Gastrocnemius medialis (tissue), 4 donors: ENCODE data around the gene SEC31B.

ENCODE experiments used
- POLR2A ChIP-seq, 2 donors: fragments of 450-650 bp; IDR thresholded peaks; one replicate each; pipeline ENCODE4 v1.6.1; 2017; ENCODE audit warnings: antibody characterized with exemption in 2 of 2, mild to moderate bottlenecking in 2 of 2, moderate library complexity in 2 of 2
- TF ChIP-seq, protein P1 (sequence below), 5 experiments: fragments of 450-650 bp in 3 of 5; fragments of 200-600 bp in 2 of 5; sonication (generic) in 2 of 5; IDR thresholded peaks in 4 of 5; conservative IDR thresholded peaks in 1 of 5; 1 replicate in 4 of 5; 2 replicates in 1 of 5; pipeline ENCODE4 v1.5.1; 2016 to 2019; ENCODE audit warnings: antibody characterized with exemption in 5 of 5, mild to moderate bottlenecking in 3 of 5, moderate library complexity in 3 of 5

DNA sequence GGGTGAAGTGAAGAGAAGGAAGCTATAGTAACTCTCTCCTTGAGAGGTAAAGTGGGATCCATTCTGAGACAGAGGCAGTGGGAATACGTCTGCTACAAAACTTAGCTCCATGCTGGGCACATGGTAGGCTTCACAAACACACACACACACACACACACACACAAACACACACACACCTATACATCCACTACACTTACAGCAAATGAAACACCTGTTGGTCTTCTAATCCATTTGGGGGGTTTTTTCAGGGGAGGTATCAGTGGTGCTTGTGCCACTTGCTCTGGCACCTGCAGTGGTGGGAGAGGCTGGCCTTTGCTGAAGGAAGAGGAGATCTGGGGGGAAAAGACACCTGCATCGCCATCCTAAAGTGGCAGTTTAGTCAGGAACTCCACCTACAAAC, 14.5 kb downstream of the SEC31B start:
- no peak for TF ChIP-seq POLR2A (IDR thresholded peaks at IDR 0.05)
- TF ChIP-seq, protein P1, sequence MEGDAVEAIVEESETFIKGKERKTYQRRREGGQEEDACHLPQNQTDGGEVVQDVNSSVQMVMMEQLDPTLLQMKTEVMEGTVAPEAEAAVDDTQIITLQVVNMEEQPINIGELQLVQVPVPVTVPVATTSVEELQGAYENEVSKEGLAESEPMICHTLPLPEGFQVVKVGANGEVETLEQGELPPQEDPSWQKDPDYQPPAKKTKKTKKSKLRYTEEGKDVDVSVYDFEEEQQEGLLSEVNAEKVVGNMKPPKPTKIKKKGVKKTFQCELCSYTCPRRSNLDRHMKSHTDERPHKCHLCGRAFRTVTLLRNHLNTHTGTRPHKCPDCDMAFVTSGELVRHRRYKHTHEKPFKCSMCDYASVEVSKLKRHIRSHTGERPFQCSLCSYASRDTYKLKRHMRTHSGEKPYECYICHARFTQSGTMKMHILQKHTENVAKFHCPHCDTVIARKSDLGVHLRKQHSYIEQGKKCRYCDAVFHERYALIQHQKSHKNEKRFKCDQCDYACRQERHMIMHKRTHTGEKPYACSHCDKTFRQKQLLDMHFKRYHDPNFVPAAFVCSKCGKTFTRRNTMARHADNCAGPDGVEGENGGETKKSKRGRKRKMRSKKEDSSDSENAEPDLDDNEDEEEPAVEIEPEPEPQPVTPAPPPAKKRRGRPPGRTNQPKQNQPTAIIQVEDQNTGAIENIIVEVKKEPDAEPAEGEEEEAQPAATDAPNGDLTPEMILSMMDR (IDR thresholded peaks at IDR 0.05 in 4 of 5, conservative IDR thresholded peaks at IDR 0.05 in 1 of 5): no peak
